HG03159 (cell line): ENCODE results near the gene PDGFA.

ENCODE experiments used
- ATAC-seq: cut with Tn5 transposase; IDR thresholded peaks from one replicate; pipeline ENCODE4 v1.9.1; 2021; ENCODE audit warnings: mild to moderate bottlenecking, moderate library complexity; ENCODE audit not compliant: unreplicated experiment

Gene PDGFA

GRCh38 chr7:491958-492713, 27.5 kb downstream of the PDGFA start:
- ATAC-seq: no peak

DNA sequence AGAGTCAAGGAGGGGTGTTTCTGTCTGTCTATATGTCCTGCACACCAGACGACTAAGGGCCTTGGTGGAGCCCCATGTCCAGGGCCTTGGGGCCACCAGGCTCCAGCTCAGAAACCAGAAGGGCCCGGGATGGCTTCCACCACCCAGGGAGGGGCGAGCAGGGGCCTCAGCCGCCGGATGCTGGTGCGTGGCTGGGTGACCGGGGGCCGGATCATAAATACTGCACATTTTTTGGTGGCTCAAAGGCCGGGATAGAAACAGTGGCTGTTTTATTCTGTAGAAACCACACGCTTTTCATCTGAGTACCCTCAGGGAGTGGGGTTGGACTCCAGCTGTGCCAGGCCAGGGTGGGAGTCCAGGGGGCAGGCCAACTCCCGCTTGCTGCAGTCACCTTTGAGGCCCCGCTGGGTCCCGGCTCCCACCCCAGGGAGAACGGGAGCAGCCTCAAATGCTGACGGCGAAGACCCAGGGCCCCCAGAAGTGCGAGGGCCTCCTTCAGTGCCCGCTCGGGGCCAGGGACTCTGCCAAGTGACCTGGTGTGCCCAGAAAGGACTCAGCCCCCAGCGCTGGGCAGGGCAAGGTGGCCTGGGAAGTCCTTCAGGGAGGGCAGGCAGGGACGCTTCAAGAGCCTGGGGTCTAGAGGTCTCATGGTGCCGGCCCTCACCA, 28.2 kb downstream of the PDGFA start:
- no peak for ATAC-seq

DNA sequence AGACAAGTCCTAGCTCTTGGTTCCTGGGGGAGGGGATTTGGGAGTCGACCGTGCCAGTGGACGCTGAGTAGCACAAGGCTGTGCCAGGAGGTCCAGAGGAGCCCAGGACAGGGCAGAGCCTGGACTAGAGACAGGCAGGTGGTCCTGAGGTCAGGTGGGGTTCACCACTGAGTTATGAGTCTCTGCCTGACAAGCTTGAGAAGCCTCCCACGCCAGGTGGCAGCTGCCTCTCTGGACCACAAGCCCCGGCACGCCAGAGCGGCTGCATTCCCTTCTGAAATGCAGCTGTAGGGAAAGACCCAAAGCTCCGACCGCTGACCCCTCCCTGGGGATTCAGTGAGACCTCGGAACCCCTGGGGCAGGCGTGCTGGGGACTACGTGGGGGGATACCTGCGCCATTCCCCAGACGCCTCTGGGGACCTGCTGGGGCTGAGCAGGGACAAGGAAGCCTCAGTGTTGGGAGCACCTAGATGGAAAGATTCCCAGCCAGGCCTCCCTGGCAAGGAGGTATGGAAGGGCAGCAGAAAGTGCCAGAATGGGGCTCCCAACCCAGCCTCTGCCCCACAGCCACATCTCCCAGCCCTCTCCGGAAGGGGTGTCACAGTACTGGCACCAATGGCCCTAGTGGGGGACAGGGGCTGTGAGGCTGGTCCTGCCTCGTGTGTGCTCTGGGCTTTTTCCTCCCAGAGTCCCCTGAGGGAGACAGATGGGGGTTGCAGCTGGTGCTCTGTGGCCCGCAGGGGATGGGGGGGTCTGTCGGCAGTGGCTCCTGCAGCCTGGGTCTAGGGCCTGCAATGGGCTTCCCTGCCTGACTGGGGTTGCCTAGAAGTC, 29.0 kb downstream of the PDGFA start:
- ATAC-seq: no peak

- no peak for ATAC-seq
Observed at GRCh38 chr7:489876-490275, 29.8 kb downstream of the PDGFA start.

DNA sequence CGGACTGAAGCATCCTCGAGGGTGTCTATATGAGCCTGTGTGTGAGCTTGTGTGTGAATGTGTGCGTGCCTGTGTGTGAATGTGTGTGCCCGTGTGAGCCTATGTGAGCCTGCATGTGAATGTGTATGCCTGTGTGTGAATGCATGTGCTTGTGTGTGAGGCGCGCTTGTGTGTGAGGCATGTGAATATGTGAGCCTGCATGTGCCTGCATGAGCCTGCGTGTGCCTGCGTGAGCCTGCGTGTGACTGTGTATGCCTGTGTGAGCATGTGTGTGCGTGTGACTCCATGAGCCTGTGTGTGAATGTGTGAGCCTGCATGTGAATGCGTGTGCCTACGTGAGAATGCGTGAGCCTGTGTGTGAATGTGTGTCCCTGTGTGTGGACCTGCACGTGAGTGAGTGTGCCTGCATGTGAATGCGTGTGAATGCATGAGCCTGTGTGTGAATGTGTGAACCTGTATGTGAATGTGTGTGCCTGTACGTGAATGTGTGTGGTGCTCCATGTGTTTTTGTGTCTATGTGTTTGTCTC, 33.4 kb downstream of the PDGFA start:
- ATAC-seq: no peak

DNA sequence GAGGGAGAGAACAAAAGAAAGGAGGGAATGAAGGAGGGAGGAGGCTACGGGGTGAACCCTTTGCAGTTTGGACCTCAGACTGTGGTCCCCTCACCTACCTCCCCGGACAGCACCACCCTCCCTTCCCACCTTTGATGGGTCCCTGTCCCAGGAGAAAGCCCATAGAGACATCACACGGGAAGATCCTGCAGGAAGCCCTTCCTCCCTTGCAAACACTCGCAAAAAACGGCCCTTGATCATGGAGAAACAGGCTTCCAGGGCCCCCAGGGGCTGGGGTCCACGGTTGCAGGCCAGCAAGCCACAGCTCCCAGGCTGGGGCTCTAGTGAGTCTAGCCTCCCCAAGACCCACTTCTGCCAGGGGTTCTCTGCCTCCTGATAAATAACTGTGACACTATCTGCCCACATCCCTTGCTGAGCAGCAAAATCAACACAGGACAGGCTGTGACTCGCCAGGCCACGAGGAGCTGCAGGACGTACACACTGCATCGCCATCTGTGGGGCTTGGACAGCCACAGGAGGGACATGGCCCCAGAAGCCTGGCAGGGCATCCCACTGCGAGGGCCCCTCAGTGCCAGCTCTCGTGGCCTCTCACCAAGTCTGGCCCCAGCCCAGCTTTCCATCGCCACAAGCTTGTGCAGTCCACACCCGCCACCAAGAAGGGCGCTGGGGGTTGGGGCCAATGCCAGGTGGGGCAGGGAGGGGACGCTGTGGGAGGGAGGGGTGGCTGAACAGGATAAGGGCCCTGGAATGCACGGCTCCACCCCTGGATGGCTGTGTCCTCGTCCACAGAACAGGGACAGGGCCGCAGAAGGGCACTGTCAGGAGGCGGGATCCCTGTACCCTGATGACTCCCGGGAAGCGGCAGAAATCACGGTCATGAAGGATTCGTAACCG, 34.2 kb downstream of the PDGFA start:
- no peak for ATAC-seq

DNA sequence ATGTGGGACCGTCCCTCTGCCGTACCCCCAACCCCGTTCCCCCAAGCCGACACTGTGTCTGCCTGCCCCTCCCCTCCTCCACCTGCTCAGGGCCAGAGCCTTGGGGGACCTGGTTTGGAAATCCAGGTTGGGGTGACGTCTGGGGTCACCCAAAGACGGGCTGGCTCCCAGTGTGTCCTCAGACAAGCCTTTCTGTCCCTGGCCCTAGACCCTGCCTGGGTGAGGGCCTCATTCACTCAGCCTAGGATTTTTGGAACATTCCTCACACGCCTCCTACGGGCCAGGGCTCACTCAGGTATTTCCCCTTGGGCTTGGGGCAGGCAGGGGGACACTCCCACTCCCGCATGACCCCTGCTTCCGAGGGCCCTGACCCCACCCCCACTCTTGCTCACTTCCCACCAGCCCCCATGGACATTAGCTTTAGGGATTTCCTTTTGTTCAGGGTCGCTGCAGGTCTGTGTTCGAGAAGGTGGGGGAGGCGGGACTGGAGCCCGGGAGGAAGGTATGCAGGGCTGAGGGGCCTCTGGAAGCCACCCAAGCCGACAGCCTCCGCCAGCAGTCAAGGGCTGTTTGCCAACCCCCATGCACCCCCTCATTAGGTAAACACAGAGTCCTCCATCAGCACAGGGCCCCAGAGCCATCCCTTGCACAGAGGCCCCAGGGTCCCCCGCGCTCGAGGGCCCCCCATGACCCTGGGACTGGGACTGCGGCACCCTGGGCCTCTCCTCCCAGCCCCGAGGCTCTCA, 35.1 kb downstream of the PDGFA start:
- ATAC-seq: no peak

DNA sequence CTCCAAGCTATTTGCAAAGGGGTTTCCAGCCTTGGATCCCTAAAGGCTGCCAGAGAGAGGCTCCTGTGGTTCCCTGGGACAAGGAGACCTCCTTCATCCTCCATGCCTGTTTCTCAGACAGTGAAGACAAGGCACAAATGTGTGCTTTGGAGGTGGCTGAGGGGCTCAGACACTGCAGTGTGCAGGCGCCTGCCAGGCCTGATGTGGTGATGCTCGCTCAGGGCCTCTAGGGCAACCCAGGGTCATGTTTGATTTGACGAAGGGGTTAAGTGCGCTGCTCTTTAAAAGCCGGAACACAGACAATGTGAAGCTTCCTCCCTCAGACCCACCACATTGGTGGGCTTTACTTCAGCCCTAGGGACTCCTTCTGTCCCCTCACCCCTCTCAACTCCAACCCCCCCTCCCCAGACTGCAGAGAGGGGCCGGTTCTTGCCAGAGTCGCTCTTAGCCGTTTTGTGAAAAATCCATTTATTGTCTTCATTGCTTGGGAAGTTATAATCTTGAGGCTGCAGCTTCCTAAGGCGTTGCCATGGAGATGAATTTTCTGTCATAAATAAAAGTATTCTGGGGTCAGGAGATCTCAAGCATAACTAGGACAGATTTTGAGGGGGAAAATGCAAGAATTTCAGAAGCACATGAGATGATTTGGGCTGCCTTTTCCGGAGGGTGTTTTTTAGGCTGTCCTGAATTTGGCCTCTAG, 35.8 kb downstream of the PDGFA start:
- ATAC-seq: no peak

- ATAC-seq: no peak
Observed at GRCh38 chr7:482521-483083, 37.0 kb downstream of the PDGFA start.

DNA sequence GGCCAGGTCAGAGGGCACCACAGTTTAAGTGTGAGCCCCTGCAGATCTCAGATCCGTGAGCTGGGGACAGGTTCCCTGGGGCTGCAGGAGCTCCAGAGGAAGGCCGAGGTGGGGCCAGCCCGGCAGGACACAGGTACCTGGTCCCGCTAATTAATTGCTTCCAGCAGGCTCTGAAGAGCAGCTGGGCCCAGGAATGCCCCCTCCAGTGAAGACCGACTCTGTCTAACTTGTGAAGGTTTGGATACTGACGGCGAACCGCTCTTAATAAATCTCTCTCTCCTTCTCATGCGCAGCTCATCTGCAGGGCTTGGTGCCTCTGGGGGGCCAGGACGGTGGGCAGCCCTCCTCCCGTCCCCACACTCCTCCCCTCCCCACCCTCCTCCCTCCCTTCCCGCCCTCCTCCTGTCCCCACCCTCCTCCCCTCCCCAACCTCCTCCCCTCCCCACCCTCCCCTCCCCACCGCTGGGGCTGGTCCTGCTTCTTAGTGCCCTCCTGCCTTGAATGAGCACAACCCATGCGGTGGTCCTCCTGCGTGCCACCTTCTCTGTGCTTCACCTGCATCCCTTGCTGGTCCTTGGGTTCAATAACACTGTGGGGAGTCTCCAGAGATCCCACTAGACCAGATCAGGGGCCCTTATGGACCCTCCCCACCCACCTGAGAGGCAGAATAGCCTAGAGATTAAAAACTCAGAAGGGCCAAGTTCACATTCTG, 38.3 kb downstream of the PDGFA start:
- ATAC-seq: no peak

DNA sequence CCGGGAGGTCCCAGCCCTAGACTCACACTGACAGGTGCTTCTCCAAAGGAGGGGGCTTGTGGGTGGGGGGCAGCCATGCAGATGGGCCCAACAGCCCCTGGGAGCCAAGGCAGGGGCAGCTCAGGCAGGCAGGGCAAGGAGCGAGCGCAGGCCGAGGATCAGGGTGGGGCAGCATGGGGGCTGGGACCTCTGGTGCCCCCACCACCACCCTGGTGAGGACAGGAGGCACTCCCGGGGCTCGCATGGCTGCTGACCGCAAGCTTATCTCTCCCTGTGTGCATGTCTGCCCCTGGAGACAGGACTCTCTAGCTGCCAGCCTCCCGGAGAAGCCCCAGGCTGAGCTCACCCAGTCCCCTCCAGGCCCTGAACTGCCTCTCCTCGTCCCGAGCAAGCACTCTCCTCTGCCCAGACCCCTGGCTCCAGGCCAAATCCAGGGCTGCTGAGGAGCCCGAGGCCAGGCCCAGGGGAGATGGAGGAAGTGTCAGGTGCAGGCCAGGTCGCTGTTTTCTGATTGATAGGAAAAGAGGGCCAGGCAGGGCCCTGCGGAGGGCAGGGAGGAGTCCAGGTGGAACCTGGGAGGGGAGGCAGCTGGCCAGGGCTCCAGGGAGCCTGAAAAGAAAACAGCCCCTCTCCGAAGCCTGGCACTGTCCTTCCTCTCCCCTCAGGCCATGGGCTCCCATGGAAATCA, 39.0 kb downstream of the PDGFA start:
- no peak for ATAC-seq

GRCh38 chr7:479948-480499, 39.6 kb downstream of the PDGFA start:
- ATAC-seq: no peak

- no peak for ATAC-seq
Observed at GRCh38 chr7:479115-479947, 40.3 kb downstream of the PDGFA start.

- ATAC-seq: no peak
Observed at GRCh38 chr7:477626-478220, 41.9 kb downstream of the PDGFA start.

DNA sequence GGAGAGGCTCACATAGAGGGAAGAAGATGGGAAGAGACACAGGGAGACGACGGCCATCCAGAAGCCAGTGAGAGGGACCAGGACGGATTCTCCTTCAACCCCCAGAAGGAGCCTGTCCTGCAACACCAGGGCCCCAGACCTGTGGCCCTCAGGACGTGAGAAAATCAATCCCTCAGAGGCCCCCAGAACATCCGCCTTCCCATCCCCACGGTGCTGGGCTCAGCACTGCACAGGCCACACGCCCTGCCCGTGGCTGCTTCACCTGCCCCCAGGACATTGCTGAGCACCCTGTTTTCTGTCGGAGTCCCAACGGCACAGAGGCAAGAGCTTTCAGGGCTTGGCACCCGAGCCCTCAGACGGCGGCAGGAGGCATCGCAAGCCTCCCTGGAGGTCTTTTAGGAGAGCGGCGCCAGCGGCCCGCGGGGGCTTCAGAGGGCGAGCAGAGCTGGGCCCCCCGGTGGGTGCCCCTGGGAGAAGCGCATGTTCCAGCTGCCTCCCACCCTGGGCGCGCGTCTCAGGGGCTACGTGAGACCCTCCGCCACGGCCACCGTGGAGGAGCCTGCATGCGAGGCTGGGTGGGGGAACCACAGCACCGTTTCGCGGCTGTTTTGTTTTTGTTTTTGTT, 42.8 kb downstream of the PDGFA start:
- no peak for ATAC-seq
